ENCODE results near the gene CFAP46. TPM values are rescaled to one million over a fixed set of nuclear protein-coding genes. Genes with fewer than 3 reads are reported as not detected.
A peak's percentile ranks its signal among the peaks of the same experiment; 100 is the strongest.

The CFAP46 gene
- total and polyA plus RNA-seq, 2 experiments from 2014 or later = 2.2 to 2.4 TPM

DNA sequence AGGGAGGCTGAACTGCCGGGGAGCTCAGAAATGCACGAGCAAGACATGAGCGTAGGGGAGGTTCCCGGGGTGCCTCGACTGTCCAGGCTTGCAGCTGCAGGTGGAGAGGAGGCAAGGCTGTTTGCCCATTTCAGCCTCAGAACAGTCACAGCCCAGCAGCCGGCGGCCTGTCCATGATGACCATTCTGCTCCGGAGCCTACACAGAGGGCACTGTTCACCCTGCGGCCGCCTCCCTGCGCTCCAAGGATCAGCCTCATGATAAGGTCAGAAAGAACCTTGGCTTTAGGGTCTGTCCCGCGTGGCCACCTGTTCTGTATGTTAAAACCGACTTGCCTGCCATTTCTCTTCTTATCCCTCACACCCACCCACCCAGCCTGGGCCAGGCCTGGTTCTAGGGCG is 21.9 kb upstream of the CFAP46 start:
- H4K20me1 ChIP-seq (ENCODE audit: insufficient read depth, poor library complexity, severe bottlenecking) = no peaks in the 10 kb centered on the region
- 90% methylated on average over 15 of the region's 15 CpGs for WGBS (ENCODE audit: low lambda C conversion rate, missing lambda C conversion rate)
- no peaks in the 10 kb centered on the region for H3K36me3 ChIP-seq (replicated peaks; ENCODE audit: insufficient read depth, low read depth)
- no peak overlapping the region for H3K4me3 ChIP-seq
- no peaks in the 10 kb centered on the region for H3K4me1 ChIP-seq (ENCODE audit: insufficient read depth)
- H3K9me3 ChIP-seq (ENCODE audit: low read depth) = peaks cover 4% of the 10 kb centered on the region
- no peak overlapping the region for H3K4me2 ChIP-seq
- no peaks in the 10 kb centered on the region for H3K79me2 ChIP-seq
- no peaks in the 10 kb centered on the region for H3K9me2 ChIP-seq (replicated peaks; ENCODE audit: insufficient read depth)
- TF ChIP-seq EZH2phosphoT487 (IDR thresholded peaks at IDR 0.05; ENCODE audit: low read depth, severe bottlenecking, unreplicated experiment) (no peak), EZH2 (IDR thresholded peaks at IDR 0.05; ENCODE audit: borderline replicate concordance) (no peak)
- TF ChIP-seq, protein P1, sequence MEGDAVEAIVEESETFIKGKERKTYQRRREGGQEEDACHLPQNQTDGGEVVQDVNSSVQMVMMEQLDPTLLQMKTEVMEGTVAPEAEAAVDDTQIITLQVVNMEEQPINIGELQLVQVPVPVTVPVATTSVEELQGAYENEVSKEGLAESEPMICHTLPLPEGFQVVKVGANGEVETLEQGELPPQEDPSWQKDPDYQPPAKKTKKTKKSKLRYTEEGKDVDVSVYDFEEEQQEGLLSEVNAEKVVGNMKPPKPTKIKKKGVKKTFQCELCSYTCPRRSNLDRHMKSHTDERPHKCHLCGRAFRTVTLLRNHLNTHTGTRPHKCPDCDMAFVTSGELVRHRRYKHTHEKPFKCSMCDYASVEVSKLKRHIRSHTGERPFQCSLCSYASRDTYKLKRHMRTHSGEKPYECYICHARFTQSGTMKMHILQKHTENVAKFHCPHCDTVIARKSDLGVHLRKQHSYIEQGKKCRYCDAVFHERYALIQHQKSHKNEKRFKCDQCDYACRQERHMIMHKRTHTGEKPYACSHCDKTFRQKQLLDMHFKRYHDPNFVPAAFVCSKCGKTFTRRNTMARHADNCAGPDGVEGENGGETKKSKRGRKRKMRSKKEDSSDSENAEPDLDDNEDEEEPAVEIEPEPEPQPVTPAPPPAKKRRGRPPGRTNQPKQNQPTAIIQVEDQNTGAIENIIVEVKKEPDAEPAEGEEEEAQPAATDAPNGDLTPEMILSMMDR (IDR thresholded peaks at IDR 0.05; ENCODE audit: poor library complexity) = no peak
- no peak overlapping the region for H2AFZ ChIP-seq
- DNase-seq (ENCODE audit: low spot score) = no peak
- H3K27ac ChIP-seq = no peak overlapping the region
- peaks cover 3% of the 10 kb centered on the region for H3K27me3 ChIP-seq

DNA sequence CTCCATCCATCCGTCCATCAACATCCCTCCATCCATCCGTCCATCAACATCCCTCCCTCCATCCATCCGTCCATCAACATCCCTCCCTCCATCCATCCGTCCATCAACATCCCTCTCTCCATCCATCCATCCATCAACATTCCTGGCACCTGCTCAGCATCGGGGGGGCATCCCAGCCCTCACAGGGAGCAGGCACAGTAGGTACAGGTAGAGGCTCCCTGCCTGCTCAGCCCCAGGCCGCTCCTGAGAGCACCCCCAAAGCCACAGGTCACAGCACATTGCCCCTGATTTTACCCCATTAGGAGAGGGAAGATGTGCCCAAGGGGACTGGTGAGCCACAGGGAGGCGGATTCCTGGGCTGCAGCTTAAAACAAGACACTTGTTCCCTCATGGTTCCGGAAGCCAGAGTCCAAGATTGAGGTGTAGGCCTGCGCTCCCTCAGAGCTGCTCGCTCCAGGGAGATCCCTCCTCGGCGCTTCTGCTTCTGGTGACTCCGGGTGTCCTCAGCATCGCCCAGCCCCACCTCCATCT is 21.1 kb upstream of the CFAP46 start:
- Histone ChIP-seq H3K4me2 (no peak overlapping the region), H3K27ac (no peak overlapping the region), H3K4me3 (no peak overlapping the region), H2AFZ (no peak overlapping the region), H3K36me3 (replicated peaks; ENCODE audit: insufficient read depth, low read depth) (no peaks in the 10 kb centered on the region), H4K20me1 (ENCODE audit: insufficient read depth, poor library complexity, severe bottlenecking) (no peaks in the 10 kb centered on the region), H3K79me2 (no peaks in the 10 kb centered on the region), H3K9me2 (replicated peaks; ENCODE audit: insufficient read depth) (no peaks in the 10 kb centered on the region), H3K9me3 (ENCODE audit: low read depth) (peaks cover under 1% of the 10 kb centered on the region), H3K27me3 (peaks cover 3% of the 10 kb centered on the region), H3K4me1 (ENCODE audit: insufficient read depth) (no peaks in the 10 kb centered on the region)
- no peak for DNase-seq (ENCODE audit: low spot score)
- TF ChIP-seq EZH2 (IDR thresholded peaks at IDR 0.05; ENCODE audit: borderline replicate concordance) (no peak), EZH2phosphoT487 (IDR thresholded peaks at IDR 0.05; ENCODE audit: low read depth, severe bottlenecking, unreplicated experiment) (no peak)
- TF ChIP-seq, protein P1 (IDR thresholded peaks at IDR 0.05; ENCODE audit: poor library complexity) = no peak
- 94% methylated on average over 14 of the region's 14 CpGs for WGBS (ENCODE audit: low lambda C conversion rate, missing lambda C conversion rate)

DNA sequence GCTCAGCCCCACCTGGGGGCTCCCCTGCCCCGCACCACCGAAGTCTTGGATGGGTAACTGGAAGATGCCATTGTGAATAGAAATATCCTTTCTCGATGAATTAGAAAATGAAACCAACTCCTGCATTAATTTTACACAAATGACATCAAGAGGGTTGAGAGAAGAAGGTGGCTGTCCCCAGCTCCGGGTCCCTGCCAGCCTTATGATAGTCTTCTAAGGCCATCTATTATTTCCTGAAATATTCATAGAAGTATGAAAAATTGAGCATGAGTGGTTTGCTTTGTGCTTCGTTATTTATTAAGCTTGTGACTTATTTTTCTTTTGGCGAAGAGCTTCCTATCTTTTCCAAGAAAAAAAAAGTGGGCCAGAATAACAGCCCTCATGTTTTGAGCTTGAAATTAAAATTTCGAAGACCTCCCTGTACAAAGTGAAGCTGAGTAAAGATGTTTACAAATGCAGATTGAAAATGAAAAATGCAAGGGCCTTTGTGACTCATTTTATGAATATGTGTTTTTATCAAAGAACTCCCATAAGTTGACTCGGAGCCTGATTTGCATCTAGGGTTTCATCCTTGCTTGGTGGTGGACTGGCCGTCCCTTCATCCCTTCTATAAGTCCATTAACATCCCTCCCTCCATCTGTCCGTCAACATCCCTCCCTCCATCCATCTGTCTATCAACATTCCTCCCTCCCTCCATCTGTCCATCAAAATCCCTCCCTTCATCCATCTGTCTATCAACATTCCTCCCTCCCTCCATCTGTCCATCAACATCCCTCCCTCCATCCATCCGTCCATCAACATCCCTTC is 20.5 kb upstream of the CFAP46 start:
- no peak overlapping the region for H3K27ac ChIP-seq
- no peaks in the 10 kb centered on the region for H3K4me1 ChIP-seq (ENCODE audit: insufficient read depth)
- H4K20me1 ChIP-seq (ENCODE audit: insufficient read depth, poor library complexity, severe bottlenecking) = no peaks in the 10 kb centered on the region
- H3K36me3 ChIP-seq (replicated peaks; ENCODE audit: insufficient read depth, low read depth) = no peaks in the 10 kb centered on the region
- H3K9me3 ChIP-seq (ENCODE audit: low read depth) = no peaks in the 10 kb centered on the region
- no peaks in the 10 kb centered on the region for H3K9me2 ChIP-seq (replicated peaks; ENCODE audit: insufficient read depth)
- H3K4me2 ChIP-seq = peak overlapping the region; percentile 89
- TF ChIP-seq EZH2 (IDR thresholded peaks at IDR 0.05; ENCODE audit: borderline replicate concordance) (no peak), EZH2phosphoT487 (IDR thresholded peaks at IDR 0.05; ENCODE audit: low read depth, severe bottlenecking, unreplicated experiment) (no peak)
- TF ChIP-seq, protein P1 (IDR thresholded peaks at IDR 0.05; ENCODE audit: poor library complexity) = no peak
- peak overlapping the region; percentile 72 for H2AFZ ChIP-seq
- WGBS (ENCODE audit: low lambda C conversion rate, missing lambda C conversion rate) = 69% methylated on average over 11 of the region's 11 CpGs
- peak overlapping the region; percentile 54 for H3K4me3 ChIP-seq
- no peaks in the 10 kb centered on the region for H3K27me3 ChIP-seq
- H3K79me2 ChIP-seq = no peaks in the 10 kb centered on the region
- DNase-seq (ENCODE audit: low spot score) = no peak

All from hepatocyte (in vitro differentiated cells).